K562 (cell line): ENCODE data around the gene LGALS12. TPM values are rescaled to one million over a fixed set of nuclear protein-coding genes. Genes with fewer than 3 reads are reported as not detected.

Source experiments
- KLF10 ChIP-seq: fragments of 250-450 bp; sonication (Bioruptor Pico); IDR thresholded peaks from 2 replicates; pipeline ENCODE4 v1.6.1; 2021; ENCODE audit warnings: matching md5 sums
- MGA ChIP-seq: fragments of 450-650 bp; IDR thresholded peaks from 2 replicates; pipeline ENCODE4 v1.6.1; 2016; ENCODE audit warnings: mild to moderate bottlenecking, moderate library complexity
- NONO ChIP-seq, 2 experiments: fragments of 200-400 bp in 1 of 2; fragments of 450-650 bp in 1 of 2; formaldehyde crosslinking in 1 of 2; IDR thresholded peaks; 2 replicates each; pipeline ENCODE4 v1.6.1; 2017; ENCODE audit warnings: low read depth in 2 of 2, mild to moderate bottlenecking in 2 of 2, moderate library complexity in 2 of 2, low read length in 1 of 2
- SMAD2 ChIP-seq: fragments of 150-350 bp; IDR thresholded peaks from 2 replicates; pipeline ENCODE4 v1.6.1; 2014; ENCODE audit warnings: low read depth, mild to moderate bottlenecking, low read length
- ZC3H4 ChIP-seq: sonication (generic); formaldehyde crosslinking; IDR thresholded peaks from 2 replicates; pipeline ENCODE4 v1.9.0; 2021; ENCODE audit warnings: missing genetic modification reagents, borderline replicate concordance
- ZNF407 ChIP-seq: fragments of 450-650 bp; IDR thresholded peaks from 2 replicates; pipeline ENCODE4 v1.6.1; 2016; ENCODE audit warnings: low read depth
- polyA plus RNA-seq, 8 experiments: library from polyadenylated mRNA; depleted of rRNA in 4 of 8; stranded (reverse) in 5 of 8; unstranded in 3 of 8; fragments of >200 nt; fragmentation: Nextera tagmentation in 2 of 8; fragmentation: Illumina TruSeq in 1 of 8; extraction: Ambion mirVana in 2 of 8; extraction: Trizol in 1 of 8; gene quantifications; 2 replicates each; pipeline versions ENCODE4 v1.2.1 to v1.2.3, GENCODE V29; 2011 to 2014; ENCODE audit warnings: inconsistent platforms in 1 of 8, missing spikeins in 1 of 8
- total RNA-seq, 7 experiments: library from RNA; depleted of rRNA in 6 of 7; stranded (reverse); fragments of >200 nt in 6 of 7; fragmentation: Illumina TruSeq in 2 of 7; extraction: Trizol in 2 of 7; gene quantifications; 2 replicates each; pipeline versions ENCODE4 v1.2.1 to v1.2.3, GENCODE V29; 2011 to 2021; ENCODE audit warnings: low replicate concordance in 1 of 7

LGALS12 gene
- total and polyA plus RNA-seq, 9 of the 15 experiments (the other 6 are each of a cell fraction or from before 2014, with no cell fraction given) = 0.66 to 8.0 (median 5.0) TPM

GRCh38 chr11:63517156-63517555 lies 11.3 kb downstream of the LGALS12 start (continued):
- TF ChIP-seq ZNF407 (no peak), KLF10 (CRISPR knock-in tag) (no peak), MGA (no peak), SMAD2 (no peak), ZC3H4 (CRISPR knock-in tag) (no peak), NONO (IDR thresholded peaks at IDR 0.05; ENCODE audit: low read depth in 2 of 2, low read length in 1 of 2) (no peak)
